Measurements from ENCODE around the gene RBFOX2.

DNA sequence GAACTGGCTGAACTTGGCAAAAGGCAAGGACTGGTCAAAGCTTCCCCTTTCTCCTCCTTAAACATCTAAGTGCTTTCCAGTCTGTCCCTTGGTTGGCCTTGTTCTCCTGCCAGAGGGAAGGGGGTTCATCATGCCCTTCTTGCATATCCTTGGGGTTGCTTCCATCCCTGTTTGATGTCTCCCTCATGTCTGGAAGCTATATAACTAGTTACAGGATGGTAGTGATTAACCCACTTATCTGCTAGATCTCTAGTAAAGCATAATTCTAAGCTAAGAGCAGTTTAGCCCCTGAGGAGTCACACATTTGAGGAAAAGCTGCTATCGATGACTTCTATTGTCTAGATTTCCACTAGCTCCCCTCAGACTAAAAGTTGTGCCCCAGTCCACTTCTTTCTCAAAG, 288.0 kb downstream of the RBFOX2 start:
- no peak for TF ChIP-seq CTCF (conservative IDR thresholded peaks at IDR 0.05 in 1 of 2, IDR thresholded peaks at IDR 0.05 in 1 of 2; ENCODE audit: low read depth in 1 of 2, low read length in 2 of 2)
- TF ChIP-seq EZH2 (IDR thresholded peaks at IDR 0.05; ENCODE audit: low read length, missing control alignments) = no peak

All from fibroblast of lung (primary cell).